ENCODE measurements around the gene TIMM29. TPM values are rescaled to one million over a fixed set of nuclear protein-coding genes. Genes with fewer than 3 reads are reported as not detected.

TIMM29 gene
- total and polyA plus RNA-seq, 7 donors: 9.6 to 28.5 (median 22.6) TPM

DNA sequence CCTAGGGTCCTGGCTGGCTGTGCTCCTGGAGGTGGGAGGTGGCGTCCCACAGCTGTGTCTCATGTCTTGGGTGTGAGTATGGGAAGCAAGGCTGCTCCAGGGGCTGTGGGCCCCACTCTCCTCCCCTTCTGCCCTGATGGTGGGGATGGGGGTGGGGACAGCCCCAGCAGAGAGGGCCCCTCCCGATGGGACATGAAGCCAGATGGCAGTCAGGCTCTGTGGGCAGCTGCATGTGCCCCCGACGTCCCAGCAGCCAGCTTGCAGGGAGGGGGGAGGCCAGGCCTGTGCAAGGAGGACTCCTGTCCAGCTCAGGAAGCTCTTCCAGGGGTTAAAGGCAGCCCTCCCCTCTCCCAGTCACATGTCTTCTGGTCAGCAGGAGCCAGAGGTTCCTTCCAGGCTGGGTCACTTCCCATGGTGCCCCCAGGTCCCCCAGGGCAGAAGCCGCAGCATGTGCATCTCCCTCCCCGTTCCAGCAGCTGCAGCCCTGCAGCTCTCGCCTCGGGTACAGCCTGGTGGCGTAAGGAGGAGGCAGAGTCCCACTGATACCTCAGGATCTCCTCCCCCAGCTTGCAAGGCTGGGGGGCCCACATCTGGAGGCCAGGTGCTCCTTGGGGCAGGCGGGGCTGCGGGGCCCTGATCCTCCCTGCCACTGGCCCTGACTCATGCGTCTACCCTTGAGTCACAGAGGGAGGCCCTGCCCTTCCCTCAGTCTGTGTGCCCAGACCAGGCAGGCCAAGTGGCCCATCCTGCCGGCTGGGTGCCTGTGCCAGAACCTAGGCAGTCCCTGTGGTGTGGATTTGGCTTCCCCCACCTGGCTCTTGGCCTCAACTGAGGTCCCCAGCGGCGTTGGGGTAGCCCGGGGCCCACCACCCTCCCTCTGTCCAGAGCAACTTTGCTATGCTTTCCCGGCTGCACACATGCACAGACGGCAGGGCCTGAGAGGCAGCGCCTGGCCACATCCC is 13.2 kb upstream of the TIMM29 start:
- no peak for DNase-seq
- H3K9me3 ChIP-seq: no peaks in the 10 kb centered on the region
- no peak overlapping the region for H3K4me3 ChIP-seq
- WGBS, 2 donors: 90 to 92% methylated on average over 19 of the region's 19 CpGs
- intact Hi-C loops (cut with DNase I): no loop called here
- no peaks in the 10 kb centered on the region for H3K27me3 ChIP-seq
- H3K36me3 ChIP-seq: peaks cover 30 to 92% (median 48%) of the 10 kb centered on the region in 4 donors
- no peak overlapping the region for H3K27ac ChIP-seq
- no peaks in the 10 kb centered on the region for H3K4me1 ChIP-seq
- no peak for TF ChIP-seq POLR2AphosphoS5 (IDR thresholded peaks at IDR 0.05)

DNA sequence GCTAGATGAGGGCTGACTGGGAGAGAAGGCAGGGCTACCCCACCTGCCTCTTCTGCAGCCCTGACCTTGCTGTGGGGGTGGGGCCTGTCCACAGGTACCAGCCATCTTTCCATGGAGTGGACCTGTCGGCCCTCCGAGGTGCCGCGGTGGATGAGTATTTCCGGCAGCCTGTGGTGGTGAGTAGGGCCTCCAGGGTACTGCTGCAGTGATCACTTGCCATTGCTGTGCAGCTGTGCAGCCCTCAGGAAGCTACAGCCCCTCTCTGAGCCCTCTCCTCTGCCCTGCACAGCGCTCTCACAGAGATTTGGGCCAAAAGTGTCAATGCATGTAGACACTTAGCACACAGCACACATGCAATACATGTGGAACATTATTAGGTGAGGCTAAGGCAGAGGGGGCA is 12.0 kb upstream of the TIMM29 start:
- DNase-seq: no peak
- Histone ChIP-seq H3K27ac (no peak overlapping the region), H3K9me3 (no peaks in the 10 kb centered on the region), H3K36me3 (peaks cover 28 to 92% (median 44%) of the 10 kb centered on the region in 4 donors), H3K27me3 (no peaks in the 10 kb centered on the region), H3K4me1 (no peaks in the 10 kb centered on the region), H3K4me3 (no peak overlapping the region)
- TF ChIP-seq EP300 (IDR thresholded peaks at IDR 0.05) (no peak), POLR2A (IDR thresholded peaks at IDR 0.05) (no peak), POLR2AphosphoS5 (IDR thresholded peaks at IDR 0.05) (no peak)
- TF ChIP-seq, protein P1, sequence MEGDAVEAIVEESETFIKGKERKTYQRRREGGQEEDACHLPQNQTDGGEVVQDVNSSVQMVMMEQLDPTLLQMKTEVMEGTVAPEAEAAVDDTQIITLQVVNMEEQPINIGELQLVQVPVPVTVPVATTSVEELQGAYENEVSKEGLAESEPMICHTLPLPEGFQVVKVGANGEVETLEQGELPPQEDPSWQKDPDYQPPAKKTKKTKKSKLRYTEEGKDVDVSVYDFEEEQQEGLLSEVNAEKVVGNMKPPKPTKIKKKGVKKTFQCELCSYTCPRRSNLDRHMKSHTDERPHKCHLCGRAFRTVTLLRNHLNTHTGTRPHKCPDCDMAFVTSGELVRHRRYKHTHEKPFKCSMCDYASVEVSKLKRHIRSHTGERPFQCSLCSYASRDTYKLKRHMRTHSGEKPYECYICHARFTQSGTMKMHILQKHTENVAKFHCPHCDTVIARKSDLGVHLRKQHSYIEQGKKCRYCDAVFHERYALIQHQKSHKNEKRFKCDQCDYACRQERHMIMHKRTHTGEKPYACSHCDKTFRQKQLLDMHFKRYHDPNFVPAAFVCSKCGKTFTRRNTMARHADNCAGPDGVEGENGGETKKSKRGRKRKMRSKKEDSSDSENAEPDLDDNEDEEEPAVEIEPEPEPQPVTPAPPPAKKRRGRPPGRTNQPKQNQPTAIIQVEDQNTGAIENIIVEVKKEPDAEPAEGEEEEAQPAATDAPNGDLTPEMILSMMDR (IDR thresholded peaks at IDR 0.05): no peak
- intact Hi-C loops (cut with DNase I): no loop called here
- 94 to 96% methylated on average over 6 of the region's 6 CpGs for WGBS, 2 donors

DNA sequence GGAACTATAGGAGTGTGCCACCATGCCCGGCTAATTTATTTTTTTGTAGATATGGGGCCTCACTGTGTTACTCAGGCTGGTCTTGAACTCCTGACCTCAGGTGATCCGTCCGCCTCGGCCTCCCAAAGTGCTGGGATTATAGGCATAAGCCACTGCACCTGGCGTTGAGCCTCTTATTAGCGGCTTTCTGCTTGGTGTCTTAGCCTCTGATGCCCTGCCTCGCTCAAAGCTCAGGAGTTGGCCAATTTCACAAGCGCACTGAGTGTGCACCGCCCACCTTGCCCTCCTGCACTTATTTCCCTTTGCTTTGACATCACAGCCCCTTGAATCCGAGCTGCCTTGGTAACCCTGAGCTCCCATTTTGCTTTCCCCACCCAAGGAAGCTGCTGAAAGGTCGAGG is 10.3 kb upstream of the TIMM29 start:
- 92 to 96% methylated on average over 11 of the region's 11 CpGs for WGBS, 2 donors
- TF ChIP-seq EP300 (IDR thresholded peaks at IDR 0.05) (no peak), POLR2A (IDR thresholded peaks at IDR 0.05) (no peak), POLR2AphosphoS5 (IDR thresholded peaks at IDR 0.05) (no peak)
- TF ChIP-seq, protein P1 (IDR thresholded peaks at IDR 0.05): no peak
- Histone ChIP-seq H3K4me1 (no peaks in the 10 kb centered on the region), H3K9me3 (no peaks in the 10 kb centered on the region), H3K27me3 (no peaks in the 10 kb centered on the region), H3K36me3 (peaks cover 19 to 92% (median 38%) of the 10 kb centered on the region in 4 donors), H3K27ac (no peak overlapping the region), H3K4me3 (no peak overlapping the region)
- intact Hi-C loops (cut with DNase I): no loop called here
- no peak for DNase-seq

DNA sequence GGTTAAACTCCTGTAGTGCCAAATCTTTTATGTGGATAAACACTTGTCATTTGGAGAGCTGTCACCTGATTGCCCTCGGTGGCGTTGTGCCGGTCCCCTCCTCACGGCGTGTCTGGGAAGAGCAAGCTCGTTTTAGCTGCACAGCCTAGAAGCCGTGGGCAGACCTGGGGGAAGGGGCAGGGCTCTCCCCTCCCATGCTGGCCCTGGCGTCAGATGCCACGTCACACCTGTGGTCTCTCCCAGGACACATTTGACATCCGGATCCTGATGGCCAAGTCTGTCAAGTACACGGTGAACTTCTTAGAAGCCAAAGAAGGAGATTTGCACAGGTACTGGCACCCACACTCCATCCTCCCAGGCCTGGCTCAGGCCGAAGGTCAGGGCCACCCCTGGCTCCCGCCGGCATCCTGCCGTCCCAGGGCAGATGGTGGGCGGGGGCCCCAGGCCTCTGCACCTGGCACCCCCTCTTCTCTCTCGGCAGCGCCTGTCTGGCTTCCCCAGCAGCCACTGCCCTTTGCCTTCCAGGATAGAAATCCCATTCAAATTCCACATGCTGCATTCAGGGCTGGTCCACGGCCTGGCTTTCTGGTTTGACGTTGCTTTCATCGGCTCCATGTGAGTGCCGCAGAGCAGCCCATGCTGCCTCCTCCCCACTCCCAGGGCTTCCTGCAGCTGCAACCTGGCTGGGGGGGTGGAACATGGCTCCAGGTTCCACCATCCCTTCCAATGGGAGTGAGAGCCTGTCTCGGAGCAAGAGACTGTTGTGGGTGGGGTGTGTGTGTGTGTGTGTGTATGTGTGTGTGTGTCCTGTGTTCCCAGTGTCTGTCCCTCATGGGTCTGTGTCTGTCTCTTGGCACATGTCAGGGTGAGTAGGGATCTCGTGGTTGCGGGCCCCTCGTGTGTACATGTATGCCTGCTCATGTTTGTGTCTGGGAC is 9.0 kb upstream of the TIMM29 start:
- H3K4me3 ChIP-seq: no peak overlapping the region
- H3K27ac ChIP-seq: no peak overlapping the region
- intact Hi-C loops (cut with DNase I): no loop called here
- H3K9me3 ChIP-seq: no peaks in the 10 kb centered on the region
- H3K36me3 ChIP-seq: peaks cover 15 to 87% (median 37%) of the 10 kb centered on the region in 4 donors
- H3K27me3 ChIP-seq: no peaks in the 10 kb centered on the region
- WGBS, 2 donors: 75 to 86% methylated on average over 26 of the region's 26 CpGs
- no peaks in the 10 kb centered on the region for H3K4me1 ChIP-seq
- no peak for DNase-seq
- no peak for TF ChIP-seq POLR2AphosphoS5 (IDR thresholded peaks at IDR 0.05)
- TF ChIP-seq, protein P1 (IDR thresholded peaks at IDR 0.05): no peak
- TF ChIP-seq POLR2A (IDR thresholded peaks at IDR 0.05): no peak
- no peak for TF ChIP-seq EP300 (IDR thresholded peaks at IDR 0.05)

DNA sequence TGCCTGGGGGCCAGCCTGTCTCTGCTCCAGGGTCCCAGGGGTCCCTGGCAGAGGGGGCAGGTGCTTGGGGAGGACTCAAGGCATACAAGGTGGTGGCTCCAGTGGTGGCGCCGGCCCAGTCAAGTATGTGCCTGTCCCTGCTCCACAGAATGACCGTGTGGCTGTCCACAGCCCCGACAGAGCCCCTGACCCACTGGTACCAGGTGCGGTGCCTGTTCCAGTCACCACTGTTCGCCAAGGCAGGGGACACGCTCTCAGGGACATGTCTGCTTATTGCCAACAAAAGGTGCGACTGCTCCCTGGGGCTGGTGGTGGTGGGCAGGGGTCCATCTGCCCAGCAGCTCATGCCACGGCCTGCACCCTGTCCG is 8.3 kb upstream of the TIMM29 start:
- H3K4me1 ChIP-seq: no peaks in the 10 kb centered on the region
- H3K9me3 ChIP-seq: no peaks in the 10 kb centered on the region
- TF ChIP-seq EP300 (IDR thresholded peaks at IDR 0.05) (no peak), POLR2AphosphoS5 (IDR thresholded peaks at IDR 0.05) (no peak), POLR2A (IDR thresholded peaks at IDR 0.05) (no peak)
- TF ChIP-seq, protein P1 (IDR thresholded peaks at IDR 0.05): no peak
- H3K36me3 ChIP-seq: peaks cover 15 to 87% (median 36%) of the 10 kb centered on the region in 4 donors
- no peak for DNase-seq
- no peaks in the 10 kb centered on the region for H3K27me3 ChIP-seq
- no peak overlapping the region for H3K4me3 ChIP-seq
- H3K27ac ChIP-seq: no peak overlapping the region
- 93 to 95% methylated on average over 10 of the region's 10 CpGs for WGBS, 2 donors
- intact Hi-C loops (cut with DNase I): no loop called here

Measured in sigmoid colon (tissue), 7 donors.